COLO668 (cell line): ENCODE measurements around the gene WDR59.
A peak's percentile ranks its signal among the peaks of the same experiment; 100 is the strongest.
"Not testable (repeated sequence)": the region's sequence is repeated elsewhere in the genome, so short reads cannot be mapped to it uniquely, and the experiment has no call there.

Experiments used
- DNase-seq: peaks from one replicate; lab custom pipeline; 2025; ENCODE audit not compliant: unreplicated experiment; lab: John Stamatoyannopoulos, UW

The WDR59 gene

DNA sequence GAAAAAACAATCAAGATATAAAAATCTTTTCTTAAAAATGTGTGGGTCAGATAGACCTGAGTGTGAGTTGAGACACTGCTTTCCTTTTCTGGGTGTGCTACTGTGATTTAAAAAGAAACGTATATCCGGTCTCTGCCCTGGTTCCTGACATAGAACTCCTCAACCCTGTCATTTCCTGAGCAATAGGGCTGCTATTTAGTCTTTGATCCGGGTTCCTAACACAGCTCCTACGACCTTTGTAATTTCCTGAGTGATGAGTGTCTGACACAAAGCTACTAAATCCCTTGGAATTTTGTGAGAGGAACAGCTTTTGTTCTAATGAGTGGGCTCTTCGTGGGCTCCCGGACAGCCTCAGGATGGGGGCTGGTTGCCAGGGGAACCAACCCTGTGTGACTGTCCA is 116.4 kb downstream of the WDR59 start:
- DNase-seq = no peak

DNA sequence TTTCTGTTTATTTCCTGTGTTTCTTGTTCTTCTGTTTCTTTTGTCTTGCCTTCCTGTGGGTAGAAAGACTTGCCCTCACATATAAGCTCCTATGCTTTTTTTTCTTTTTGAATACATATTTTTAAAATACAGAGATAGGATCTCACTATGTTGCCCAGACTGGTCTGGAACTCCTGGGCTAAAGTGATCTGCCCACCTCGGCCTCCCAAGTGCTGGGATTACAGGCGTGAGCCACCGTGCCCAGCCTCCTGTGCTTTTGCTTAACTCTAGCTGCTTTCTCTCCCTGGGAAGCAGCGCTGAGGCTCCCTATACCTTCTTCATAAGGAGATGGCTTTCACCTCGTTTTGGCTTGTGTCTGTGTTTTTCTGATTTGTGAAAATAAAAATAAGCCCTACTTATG is 116.9 kb downstream of the WDR59 start:
- DNase-seq = no peak

DNA sequence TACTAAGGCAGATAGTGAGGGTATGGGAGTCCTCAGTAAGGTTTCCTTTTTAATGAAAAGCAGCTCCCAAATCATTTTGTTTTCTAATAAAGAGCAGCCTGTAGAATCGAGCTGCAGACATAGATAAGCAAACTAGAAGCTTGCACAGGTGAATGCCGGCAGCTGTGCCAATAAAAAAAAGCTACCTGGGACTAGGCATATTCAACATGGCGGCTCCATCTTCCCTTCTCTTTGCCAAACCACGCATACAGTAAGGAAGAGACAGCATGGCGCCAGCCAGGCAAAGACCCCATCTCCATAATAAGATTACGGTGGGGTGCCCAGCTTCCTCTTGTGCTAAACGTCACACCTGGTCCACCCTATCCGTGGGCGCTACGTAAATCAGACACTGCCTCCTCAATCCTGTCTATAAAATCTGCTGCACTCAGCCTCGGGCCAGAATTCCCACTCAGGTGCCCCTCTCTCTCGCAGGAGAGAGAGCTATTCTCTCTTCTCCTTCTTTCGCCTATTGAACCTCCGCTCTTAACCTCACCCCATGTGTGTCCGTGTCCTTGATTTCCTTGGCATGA is 117.6 kb downstream of the WDR59 start:
- DNase-seq = no peak

DNA sequence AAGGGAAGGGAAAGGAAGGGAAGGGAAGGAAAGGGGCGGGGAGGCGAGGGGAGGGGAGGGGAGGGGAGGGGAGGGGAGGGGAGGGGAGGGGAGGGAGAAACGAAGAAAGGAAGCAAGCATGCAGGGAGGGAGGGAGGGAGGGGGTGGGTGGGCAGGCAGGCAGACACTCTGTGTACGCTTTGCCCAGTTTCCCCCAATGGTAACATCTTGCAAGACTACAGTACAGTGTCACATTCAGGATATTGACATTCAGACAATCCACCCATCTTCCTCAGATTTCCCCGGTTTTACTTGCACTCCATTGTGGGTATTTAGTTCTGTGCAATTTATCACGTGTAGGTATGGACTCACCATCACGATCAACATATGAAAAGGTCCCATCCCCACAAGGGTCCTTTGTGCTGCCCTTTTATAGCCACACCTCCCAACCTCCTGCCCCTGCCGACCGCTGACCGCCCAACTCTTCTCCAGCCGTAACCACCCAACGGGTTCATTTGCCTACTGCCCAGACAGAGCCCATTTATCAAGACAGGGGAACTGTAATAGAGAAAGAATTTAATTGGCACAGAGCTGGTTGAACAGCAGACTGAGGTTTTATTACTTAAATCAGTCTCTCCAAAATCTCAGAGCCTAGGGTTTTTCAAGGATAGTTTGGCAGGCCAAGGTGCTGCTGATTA is 118.9 kb downstream of the WDR59 start:
- DNase-seq = no peak

DNA sequence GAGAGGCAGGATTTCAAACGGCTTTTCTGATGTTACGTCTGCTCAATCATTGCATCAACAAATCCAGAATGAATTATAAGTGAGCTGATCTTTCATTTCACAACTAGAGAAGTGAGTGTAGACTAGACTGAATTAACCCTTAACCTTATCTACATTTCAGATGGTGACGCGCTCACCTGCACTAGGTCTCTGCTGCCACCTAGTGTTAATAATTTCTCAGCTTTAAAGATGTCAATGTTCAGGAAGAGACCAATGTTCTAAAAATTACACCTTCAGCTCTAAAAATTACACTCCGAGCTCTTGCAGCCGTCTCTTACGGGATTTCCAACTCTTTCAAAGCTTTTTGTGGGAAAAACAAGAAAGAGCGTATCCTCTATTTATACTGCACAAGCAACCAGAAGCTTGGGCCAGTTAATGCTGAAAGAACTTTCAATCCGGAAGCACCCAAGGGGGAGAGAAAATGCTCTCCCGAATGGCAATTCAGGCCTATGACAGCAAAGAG is 122.1 kb downstream of the WDR59 start:
- peak; percentile 10 for DNase-seq

DNA sequence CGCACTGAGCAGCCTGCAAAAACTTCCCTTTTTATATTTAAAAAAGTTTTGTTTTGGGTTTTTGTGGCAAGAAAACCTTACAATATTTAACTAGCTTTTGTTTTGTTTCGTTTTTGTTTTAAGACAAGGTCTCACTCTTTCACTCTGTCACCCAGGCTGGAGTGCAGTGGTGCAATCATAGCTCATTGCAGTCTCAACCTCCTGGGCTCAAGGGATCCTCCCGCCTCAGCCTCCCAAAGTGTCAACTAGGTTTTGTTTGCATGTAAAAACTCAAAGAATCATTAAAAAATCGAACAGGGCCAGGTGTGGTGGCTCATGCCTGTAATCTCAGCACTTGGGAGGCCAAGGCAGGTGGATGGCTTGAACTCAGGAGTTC is 132.4 kb downstream of the WDR59 start:
- no peak for DNase-seq

DNA sequence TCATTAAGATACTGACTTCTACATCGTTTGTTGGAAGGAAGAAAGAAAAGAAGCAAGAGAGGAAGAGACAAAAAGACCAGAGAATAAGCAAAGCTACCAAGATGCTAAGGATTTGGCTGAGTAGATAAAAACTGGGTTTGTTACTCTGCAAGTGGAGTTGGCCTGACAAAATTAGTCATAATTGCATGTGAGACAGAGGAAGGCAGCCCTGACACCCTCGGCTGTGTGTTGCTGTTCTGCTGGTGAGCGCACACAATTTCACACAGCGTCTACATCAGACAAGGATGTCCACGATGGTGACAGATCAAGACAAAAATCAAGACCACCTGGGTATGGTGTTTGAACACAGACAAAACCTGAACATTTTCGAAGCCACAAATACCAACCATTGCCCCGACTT is 134.9 kb downstream of the WDR59 start:
- no peak for DNase-seq

DNA sequence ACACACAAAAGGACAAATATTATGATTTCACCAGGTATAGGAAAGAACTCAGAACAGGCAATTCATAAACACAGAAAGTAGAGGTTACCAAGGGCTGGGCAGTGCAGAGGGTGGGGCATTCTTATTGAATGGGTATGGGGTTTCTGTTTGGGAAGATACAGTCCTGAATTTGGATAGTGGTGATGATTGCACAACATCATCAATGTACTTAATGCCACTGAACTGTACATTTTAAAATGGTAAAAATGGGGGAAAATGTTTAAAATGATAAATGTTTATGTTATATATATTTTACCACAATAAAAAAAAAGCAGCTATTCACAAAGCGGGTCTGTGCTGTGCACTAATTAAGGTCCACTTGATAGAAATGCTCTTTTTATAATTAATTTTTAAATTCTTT is 137.7 kb downstream of the WDR59 start:
- no peak for DNase-seq

DNA sequence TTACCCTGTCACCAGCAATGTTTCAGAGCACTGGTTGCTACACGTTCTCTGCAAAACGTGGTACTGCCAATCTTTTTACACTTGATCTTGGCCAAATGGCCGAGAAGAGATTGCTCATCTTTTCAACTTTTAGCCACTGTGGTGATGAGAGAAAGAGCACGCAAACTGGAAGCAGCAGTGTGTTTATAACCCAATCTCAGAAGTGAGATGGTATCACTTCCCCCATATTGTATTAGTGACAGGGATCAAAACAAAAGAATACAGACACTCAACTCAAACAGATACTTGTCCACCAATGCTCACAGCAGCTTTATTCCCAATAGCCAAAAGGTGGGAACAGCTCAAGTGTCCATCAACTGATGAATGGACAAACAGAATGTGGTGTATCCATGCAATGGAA is 138.2 kb downstream of the WDR59 start:
- DNase-seq = no peak

DNA sequence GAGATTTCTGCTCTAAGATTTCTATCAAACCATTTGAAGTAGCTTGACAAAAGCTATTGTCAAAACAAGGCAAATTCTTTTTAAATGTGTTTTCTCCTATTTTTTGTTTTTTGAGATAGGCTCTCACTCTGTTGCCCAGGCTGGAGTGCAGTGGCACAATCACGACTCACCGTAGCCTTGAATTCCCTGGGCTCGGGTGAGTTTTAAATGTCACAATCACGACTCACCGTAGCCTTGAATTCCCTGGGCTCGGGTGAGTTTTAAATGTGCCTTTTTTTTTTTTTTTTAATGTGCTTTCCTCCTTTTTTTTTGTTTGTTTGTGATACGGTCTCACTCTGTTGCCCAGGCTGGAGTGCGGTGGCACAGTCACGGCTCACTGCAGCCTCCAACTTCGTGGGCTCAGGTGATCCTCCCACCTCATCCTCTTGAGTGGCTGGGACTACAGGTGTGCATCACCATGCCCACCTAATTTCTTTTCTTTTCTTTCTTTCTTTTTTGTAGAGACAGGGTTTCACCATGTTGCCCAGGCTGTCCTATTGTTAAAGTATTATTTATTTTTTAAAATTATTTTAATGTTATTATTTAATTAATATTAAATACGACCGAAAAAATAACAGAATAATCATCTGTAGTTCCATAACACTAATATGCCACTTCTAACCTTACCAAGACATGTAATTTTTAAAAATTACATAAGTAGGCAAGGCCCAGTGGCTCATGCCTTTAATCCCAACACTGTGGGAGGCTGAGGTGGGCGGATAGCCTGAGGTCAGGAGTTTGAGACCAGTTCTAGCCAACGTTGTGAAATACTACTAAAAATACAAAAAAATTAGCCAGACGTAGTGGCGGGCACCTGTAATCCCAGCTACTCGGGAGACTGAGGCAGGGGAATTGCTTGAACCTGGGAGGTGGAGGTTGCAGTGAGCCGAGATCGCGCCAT is 140.6 kb downstream of the WDR59 start:
- DNase-seq = no peak

DNA sequence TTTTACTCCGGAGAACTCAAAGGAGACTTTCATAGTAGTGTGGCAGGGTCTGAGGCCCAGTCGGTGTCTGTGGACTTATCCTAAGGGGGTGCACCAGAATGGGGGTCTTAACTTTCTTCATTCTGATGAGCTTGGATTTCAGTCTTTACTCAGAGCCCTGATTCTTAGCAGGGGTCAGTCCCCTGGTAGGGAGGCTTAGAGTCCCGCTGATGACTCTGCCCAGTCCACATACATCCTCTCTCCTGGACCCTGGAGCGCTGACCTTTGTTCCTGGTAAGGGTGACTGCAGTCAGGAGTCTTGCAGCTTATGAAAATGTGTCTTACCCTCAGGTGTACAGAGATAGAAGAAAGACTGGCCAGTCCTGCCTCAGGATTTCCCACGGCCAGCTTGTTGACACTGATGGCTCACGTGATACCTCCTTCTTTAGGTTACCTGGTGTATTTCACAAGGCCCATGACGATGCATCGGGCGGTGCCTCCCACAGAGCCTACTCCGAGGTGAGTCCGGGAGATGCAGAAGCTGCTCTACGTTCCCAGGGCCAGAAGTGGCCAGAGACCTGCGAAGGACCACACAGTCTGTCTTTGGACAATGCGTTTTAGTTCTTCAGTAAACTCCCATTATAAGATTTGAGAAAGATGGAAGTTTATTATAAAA is 141.4 kb downstream of the WDR59 start:
- not testable (repeated sequence) for DNase-seq

DNA sequence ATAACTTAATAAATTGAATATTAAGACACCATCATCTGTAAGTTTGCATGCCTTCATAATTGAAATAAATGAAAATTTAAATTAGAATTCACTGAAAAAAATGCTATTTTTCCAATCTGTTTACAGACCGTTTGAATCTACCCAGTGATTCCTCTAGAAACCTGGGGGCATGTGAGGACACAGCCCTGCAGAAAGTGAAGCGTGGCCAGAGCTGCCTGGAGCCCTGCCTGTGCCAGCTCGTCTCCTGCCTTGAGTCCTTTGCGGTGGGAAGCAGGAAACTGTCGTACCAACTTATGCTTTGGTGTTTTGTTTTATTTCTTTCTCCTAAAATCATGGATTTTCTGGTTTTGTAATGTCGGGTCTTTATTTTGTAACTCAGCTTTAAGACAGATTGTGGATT is 142.5 kb downstream of the WDR59 start:
- DNase-seq = no peak

DNA sequence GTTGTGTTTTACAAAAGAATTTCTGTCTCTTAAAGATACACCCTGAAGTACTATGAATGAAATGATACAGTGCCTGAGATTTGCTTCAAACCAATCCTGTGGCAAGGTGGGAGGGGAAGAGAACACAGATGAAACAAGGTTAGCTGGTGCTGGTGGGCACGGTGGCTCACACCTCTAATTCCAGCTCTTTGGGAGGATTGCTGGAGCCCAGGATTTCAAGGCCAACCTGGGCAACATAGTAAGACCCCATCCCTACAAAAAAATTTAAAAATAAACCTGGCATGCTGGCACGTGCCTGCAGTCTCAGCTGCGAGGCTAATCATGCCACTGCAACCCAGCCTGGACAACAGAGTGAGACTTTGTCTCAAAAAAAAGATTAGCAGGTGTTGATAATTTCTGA is 143.0 kb downstream of the WDR59 start:
- no peak for DNase-seq

DNA sequence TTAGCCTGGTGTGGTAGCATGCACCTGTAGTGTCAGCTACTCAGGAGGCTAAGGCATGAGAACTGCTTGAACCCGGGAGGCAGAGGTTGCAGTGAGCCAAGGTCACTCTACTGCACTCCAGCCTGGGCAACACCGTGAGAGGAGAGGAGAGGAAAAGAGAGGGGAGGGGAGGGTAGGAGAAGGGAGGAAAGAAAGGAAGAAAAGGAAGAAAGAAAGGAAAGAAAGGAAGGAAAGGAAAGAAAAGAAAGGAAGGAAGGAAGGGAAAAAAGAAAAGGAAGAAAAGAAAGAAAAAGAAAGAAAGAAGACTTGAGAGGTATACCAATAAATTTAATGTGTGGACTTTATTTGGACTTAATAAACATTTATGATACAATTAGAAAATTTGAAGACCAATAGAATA is 143.5 kb downstream of the WDR59 start:
- DNase-seq = no peak

DNA sequence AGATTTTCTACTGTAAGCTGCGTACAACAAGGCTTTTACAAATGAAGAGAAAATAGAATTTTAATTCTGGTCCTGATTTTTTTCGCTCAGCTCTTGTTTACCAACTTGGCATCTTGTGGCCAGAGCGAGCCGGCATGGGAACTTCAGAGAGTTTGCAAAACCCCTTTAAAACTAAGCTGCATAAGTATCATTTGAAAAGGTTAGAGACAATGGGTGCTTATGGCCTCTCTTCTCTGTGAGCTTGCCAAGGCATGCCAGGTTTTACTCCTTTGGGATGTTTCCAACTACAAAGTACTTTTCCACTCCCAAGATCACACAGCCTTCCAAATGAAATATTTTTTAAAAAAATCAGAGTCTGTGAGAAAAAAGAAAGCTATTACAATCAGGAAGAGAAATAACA is 147.9 kb downstream of the WDR59 start:
- DNase-seq = no peak

DNA sequence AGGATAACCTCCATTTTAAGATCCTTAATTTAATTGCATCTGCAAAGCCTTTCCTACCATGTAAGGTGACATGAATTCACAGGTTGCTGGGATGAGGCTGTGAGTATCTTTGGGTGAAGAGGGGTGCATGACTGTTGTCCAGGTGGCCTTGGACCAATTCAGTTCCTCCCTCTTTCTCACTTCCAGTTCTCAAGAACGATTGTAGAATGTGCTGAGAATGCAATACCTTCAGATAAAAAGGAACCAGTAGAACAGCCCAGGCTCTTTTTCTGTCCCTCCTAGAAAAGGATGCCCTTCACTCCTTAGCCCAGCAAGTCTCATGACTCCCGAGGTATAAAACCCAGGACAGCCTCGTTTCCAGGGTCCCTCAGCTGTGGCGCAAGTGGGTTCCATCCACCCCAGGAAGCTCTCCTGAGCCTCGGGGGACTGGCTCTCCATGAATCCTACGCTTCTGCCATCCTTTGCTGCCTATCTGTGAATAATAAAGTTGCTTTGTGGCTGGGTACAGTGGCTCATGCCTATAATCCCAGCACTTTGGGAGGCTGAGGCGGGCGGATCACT is 148.7 kb downstream of the WDR59 start:
- DNase-seq = no peak

DNA sequence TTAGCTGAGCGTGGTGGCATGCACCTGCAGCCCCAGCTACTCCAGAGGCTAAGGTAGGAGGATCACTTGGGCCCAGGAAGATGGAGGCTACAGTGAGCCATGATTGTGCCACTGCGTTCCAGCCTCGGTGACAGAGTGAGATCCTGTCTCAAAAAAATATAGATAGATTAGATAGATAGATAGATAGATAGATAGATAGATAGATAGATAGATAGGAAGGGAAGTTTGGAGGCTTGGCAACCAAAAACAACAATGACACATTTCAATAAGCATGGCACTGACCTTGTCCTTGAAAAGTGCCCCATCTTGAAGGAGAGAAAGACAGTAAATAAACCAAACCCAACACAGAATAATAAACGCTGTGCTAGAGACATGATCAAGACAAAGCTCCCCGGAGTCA is 152.7 kb downstream of the WDR59 start:
- no peak for DNase-seq

DNA sequence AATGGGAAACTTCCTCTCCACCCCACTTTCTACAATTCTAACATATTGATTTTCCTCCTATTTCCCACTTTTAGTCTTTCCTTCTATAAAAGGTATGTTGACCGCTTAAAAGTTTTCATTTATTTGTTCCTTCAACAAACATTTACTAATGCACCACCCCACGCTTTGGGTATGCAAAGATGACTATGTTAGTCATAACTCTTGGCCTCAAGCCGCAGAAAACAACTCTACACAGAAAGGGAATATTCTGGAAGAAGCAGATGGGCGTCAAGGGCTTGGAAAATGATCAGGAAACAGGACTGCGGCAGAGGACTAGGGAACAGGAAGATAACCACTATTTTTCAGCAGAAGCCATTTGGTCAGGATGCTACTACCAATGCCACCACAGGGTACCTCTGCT is 153.5 kb downstream of the WDR59 start:
- DNase-seq = no peak

DNA sequence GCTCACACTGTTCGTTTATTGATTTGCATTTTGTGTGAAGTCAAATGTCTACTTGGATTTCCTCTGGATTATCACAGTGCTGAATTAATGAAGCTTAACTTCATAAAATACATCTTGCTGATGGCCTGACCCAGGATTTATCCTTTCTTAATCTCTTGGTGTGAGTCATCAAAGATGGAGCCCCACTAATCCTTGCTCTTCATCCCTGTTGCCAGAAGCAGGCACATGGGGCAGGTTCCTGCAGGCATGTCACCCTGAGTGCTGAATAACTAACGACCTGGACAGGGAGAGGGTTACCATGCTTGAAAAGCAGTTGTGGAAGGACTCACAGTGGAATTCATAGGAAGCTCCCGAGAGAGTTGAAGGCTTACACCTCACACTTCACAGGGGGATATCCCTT is 154.3 kb downstream of the WDR59 start:
- no peak for DNase-seq

DNA sequence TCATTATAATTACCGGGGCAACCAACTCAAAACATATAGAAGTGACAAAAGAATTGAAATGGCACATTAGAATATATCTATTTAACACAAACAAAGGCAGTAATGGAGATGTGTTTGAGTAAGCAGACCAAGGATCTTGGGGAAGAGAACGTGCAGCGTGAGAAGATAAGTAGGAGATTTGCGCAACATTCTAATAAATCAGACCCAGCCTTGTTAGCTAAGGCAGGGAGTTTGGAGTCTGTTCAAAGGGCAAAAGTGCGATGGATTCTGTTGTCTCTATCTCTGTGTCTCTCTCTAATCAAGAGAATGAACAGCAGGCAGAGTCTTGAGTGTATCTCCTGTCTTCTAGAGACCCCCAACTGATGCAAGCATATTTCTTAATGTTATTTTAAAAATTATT is 155.3 kb downstream of the WDR59 start:
- no peak for DNase-seq

DNA sequence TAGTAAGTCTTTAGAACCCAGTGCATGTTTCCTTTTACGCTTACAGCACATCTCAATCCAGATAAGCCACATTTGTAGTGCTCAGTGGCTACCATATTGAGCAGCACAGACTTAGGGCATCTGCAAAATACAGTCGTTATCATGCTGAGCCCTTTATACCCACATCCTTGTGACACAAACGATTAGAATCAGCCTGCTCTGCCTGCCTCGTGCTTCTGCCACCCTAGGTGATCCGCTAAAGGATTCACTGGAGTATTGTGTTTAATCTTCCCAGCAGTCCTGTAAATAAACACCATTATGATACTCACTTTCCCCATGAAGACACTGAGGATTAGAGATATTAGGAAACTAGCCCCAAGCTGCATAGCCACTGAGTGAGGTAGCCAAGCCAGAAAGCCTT is 159.0 kb downstream of the WDR59 start:
- DNase-seq = no peak
